Hematopoietic multipotent progenitor cell treated with erythropoietin and hydrocortisone succinate and interleukin-3 and kit ligand, for 6 days (in vitro differentiated cells): ENCODE results near the gene SLFN12L.
"Not testable (repeated sequence)": the region's sequence is repeated elsewhere in the genome, so short reads cannot be mapped to it uniquely, and the experiment has no call there.

Source experiments
- DNase-seq: peaks from one replicate; pipeline ENCODE4 v3.0.0-alpha.2; 2015

Gene SLFN12L

GRCh38 chr17:35541434-35541833 lies 4.0 kb upstream of the SLFN12L start:
- DNase-seq: no peak

DNA sequence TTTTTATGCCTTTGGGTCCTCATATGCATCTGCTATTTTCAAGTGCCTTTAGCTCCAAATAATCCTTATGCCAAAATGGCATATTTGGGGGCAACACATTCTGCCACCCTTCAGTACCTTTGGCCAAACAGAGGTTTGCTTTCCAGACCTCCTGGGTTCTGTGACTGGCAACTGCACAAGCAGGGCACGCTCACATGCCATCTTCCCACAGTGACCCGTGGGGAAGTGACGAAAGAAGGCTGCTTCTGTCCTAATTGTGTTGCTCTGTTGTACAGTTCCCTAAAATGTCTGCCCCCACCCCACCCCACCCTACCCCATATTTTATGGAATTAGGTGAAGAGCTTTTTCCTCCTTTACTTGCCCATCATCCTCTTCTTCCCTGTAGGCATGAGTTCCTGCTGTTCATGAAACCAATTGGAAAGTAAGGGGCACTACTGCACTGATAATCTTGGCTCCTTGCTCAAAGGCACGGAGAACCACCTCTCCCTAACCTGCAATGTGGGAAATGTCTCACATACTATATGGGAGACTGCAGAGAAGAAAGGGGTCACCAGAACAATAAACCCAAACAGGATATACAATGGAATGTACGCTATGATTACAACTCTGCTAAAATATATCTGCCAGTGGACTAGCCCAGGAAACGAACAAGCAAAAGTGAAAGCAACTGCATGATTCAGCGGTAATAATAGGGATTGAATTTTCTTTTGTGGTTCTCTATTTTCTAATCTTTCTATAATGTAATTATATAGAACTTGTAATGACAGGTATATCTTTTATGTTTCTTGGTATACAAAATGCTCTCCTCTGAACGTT lies 3.3 kb upstream of the SLFN12L start:
- DNase-seq: peak; percentile 74

DNA sequence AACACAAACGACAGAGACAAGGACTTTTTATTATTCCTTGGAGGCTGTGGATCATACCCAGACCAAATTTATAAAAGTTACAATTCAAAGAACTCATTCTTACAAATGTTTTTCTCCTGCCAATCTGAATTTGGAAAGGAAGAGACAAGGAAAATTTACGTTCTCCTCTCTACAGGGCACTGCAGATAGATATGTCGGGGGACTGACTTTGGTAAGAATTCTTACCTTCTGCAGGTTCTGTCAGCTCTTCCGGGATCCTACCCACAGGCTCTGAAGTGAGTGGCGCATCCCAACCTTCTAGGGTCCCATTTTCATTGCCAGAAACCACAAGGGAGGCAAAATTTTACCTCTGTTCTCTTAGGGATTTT lies 2.2 kb upstream of the SLFN12L start:
- DNase-seq: peak; percentile 33

- DNase-seq: no peak
These were observed 760 bp downstream of the SLFN12L start for GRCh38 chr17:35536664-35537171.

DNA sequence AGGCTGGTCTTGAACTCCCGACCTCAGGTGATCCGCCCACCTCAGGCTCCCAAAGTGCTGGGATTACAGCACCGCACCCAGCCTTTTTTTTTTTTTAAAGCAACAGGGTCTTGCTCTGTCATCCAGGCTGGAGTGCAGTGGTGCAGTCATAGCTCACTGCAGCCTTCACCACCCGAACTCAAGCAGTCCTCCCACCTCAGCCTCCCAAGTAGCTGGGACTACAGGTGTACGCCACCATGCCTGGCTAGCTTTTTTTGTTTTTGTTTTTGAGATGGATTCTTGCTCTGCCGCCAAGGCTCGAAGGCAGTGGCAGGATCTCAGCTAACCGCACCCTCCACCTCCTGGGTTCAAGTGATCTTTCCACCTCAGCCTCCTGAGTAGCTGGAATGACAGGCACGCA lies 2.1 kb downstream of the SLFN12L start:
- not testable (repeated sequence) for DNase-seq

DNA sequence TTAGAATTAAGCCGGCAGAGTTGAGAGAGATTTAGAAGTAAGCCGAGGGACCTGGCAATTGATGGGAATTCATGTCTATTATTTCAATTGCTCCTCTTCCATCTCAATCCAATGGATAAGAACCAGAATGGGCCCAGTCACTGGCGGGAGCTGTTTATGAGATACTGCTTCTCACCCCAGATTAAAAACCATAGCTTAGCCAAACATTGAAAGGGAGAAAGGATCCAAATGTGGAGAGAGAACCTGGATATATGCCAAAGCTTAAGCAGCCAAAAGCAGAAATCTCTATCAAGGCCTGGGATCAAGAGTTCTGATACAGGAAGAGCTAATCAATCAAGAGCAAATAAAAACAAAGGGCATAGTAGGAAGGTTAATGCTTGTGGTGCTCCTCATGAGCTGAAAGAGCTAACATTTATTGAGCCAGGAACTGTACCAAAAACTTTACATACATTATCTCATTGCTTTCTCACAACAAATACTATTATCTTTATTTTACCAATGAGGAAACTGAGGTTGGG lies 2.8 kb downstream of the SLFN12L start:
- DNase-seq: no peak

- no peak for DNase-seq
These were observed 6.3 kb downstream of the SLFN12L start for GRCh38 chr17:35531160-35531559.

GRCh38 chr17:35529866-35530265 lies 7.6 kb downstream of the SLFN12L start:
- no peak for DNase-seq

- DNase-seq: not testable (repeated sequence)
These were observed 8.2 kb downstream of the SLFN12L start for GRCh38 chr17:35529326-35529725.

DNA sequence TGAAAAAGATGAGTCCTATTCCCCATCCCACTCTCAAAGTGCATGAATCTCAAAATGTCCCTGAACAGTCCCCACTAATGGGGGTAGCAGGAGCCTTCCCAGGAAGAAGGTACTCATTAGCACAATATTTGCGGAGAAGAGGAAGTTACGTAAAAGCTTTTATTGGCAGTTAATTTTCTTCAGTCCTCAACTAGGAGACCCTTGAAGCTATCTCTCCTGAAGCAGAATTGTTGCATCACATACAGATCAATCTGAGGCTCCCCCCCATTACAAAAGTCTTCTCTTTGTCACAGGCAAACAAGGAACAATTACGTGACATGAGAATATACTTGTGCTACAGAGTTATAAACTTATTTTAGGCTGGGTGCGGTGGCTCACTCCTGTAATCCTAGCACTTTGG lies 14.2 kb downstream of the SLFN12L start:
- no peak for DNase-seq

DNA sequence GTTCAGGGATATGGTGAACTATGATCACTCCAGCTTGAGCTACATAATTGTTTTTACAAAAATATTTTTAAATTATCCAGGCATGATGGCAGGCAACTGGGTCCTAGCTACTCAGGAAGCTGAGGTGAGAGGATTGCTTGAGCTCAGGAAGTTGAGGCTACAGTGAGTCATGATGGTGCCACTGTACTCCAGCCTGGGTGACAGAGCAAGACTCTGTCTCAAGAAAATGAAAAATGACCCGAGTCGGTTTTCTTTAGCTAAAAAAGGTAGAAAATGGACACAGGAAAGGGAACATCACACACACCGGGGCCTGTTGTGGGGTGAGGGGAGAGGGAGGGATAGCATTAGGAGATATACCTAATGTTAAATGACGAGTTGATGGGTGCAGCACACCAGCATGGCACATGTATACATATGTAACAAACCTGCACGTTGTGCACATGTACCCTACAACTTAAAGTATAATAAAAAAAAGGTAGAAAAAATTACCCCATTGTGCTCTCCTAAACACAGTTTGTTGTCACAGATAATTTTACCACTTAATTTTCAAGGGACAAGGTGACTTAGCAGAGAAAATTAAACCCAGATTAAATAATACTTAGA lies 15.7 kb downstream of the SLFN12L start:
- peak; percentile 41 for DNase-seq

DNA sequence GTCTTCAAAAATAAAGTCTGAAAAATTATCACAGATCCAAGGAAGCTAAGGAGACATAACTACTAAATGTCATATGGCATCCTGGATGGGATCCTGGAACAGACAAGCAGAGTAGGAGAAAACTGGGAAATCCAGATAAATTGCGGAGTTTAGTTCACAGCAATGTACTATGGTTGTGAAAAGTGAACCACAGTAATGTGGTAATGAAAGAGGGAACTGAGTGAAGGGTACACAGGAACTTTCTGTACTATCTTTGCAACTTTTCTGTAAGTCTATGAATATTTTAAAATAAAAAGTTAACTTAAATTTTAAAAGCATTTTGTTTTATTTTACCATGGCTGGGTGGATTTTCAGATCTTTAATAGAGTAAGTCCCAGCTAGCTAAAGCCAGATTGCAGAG lies 16.3 kb downstream of the SLFN12L start:
- DNase-seq: no peak

- no peak for DNase-seq
These were observed 17.5 kb downstream of the SLFN12L start for GRCh38 chr17:35519906-35520442.

- no peak for DNase-seq
These were observed 18.0 kb downstream of the SLFN12L start for GRCh38 chr17:35519439-35519838.

GRCh38 chr17:35518431-35518830 lies 19.0 kb downstream of the SLFN12L start:
- DNase-seq: not testable (repeated sequence)

DNA sequence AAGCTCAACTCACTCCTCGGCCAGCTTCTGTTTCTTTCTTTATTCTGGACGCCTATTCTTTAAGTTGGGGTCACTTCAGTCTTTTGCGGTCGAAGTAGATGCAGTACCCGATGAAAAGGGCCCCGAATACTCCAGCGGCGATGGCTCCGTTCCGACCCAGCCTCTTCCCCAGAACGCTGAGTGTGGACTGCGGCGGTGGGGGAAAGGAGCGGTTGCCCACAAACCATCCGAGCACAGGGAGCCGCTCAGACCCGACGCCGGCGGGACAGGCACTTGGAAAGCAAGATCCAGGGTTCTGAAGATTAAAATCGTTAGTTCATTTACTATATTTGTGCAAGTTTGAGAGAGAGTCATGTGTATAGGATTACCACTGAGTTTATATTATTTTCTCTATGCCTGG lies 22.5 kb downstream of the SLFN12L start:
- no peak for DNase-seq

GRCh38 chr17:35514564-35514963 lies 22.9 kb downstream of the SLFN12L start:
- no peak for DNase-seq

GRCh38 chr17:35510052-35510451 lies 27.4 kb downstream of the SLFN12L start:
- DNase-seq: no peak

DNA sequence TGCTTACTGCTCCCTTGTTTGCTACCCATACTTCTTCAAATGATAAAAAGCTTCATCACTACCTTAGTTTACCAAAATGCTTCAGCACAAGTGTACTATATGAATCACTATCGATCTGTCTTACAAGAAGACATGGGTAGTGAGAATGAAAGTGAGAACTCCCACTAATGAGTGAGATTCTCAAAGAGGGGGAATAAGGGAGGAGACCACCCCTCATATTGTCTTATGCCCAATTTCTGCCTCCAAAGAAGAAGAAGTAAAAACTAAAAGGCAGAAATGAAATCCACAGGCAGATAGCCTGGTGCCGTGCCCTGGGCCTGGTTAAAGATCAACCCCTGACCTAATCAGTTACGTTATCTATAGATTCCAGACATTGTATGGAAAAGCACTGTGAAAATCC lies 29.8 kb downstream of the SLFN12L start:
- not testable (repeated sequence) for DNase-seq

GRCh38 chr17:35499548-35499947 lies 37.9 kb downstream of the SLFN12L start:
- no peak for DNase-seq

GRCh38 chr17:35498448-35499178 lies 38.9 kb downstream of the SLFN12L start:
- peak; percentile 24 for DNase-seq

- DNase-seq: no peak
These were observed 40.8 kb downstream of the SLFN12L start for GRCh38 chr17:35496451-35497290.
